Measurements from ENCODE around the gene AK5. TPM values are rescaled to one million over a fixed set of nuclear protein-coding genes. Genes with fewer than 3 reads are reported as not detected.

AK5 gene
- total RNA-seq, 4 donors from 2014 or later = 0.79 to 4.1 TPM; not detected in 2

DNA sequence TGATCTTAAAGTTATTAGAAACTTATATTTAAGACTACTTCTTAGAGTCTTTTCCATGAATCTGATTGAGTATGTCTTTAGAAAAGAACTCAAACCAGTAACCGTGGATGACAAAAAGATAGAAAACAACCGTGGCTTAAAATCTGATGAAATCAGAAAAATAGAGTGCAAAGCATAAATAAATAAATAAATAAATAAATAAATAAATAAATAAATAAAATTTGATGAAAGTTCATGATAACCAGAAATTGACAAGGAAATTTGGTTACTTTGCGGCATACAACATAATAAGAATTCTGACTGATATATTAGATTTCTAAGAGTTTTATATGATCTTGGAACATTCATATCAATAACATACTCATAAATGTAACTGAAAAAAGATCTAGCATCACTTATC, 152.1 kb downstream of the AK5 start:
- peaks cover 0 to 4% (median 0%) of the 10 kb centered on the region in 4 donors for H3K4me1 ChIP-seq
- DNase-seq = no peak
- in situ Hi-C loops (cut with MboI; ENCODE audit: low pct_ligation_motif_present in 1 of 4, low pct_unique_long_range_greater_than_20kb in 1 of 4, low sequenced_read_pairs in 3 of 4) (no loop called here), intact Hi-C loops (cut with DNase I; ENCODE audit: low total_unique reads) (no loop called here)
- H3K4me3 ChIP-seq = no peak overlapping the region
- TF ChIP-seq POLR2AphosphoS5 (IDR thresholded peaks at IDR 0.05) = no peak
- 95% methylated on average over 3 of the region's 3 CpGs for WGBS, 2 donors (ENCODE audit: low coverage in 1 of 2)
- H3K36me3 ChIP-seq = no peaks in the 10 kb centered on the region
- no peaks in the 10 kb centered on the region for H3K9me3 ChIP-seq
- no peak overlapping the region for H3K27ac ChIP-seq
- H3K27me3 ChIP-seq = no peaks in the 10 kb centered on the region

DNA sequence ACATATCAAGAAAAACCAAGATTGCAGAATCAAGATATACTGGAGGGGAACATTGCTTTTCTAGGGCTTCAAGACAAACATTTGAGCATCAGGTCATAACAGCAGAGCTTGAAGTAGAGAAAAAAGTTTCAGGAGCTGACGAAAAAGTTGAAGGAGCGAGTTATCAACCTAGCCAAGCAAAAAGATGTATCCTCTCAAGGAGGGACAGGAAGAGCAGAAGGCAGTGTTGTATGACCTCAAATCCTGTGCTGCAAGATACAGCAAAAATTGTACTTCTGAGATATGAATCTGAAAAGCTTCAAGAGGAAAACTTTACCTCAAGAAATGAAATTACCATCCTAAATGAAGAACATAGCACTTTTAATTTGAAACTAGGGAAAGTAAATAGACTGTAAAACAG, 153.1 kb downstream of the AK5 start:
- no peaks in the 10 kb centered on the region for H3K36me3 ChIP-seq
- peaks cover 0 to 4% (median 0%) of the 10 kb centered on the region in 4 donors for H3K4me1 ChIP-seq
- H3K4me3 ChIP-seq = no peak overlapping the region
- DNase-seq = no peak
- in situ Hi-C loops (cut with MboI; ENCODE audit: low pct_ligation_motif_present in 1 of 4, low pct_unique_long_range_greater_than_20kb in 1 of 4, low sequenced_read_pairs in 3 of 4) (no loop called here), intact Hi-C loops (cut with DNase I; ENCODE audit: low total_unique reads) (no loop called here)
- H3K27ac ChIP-seq = no peak overlapping the region
- no peak for TF ChIP-seq POLR2AphosphoS5 (IDR thresholded peaks at IDR 0.05)
- TF ChIP-seq POLR2A (IDR thresholded peaks at IDR 0.05) = no peak
- no peak for TF ChIP-seq EP300 (IDR thresholded peaks at IDR 0.05; ENCODE audit: low read depth)
- TF ChIP-seq, protein P1, sequence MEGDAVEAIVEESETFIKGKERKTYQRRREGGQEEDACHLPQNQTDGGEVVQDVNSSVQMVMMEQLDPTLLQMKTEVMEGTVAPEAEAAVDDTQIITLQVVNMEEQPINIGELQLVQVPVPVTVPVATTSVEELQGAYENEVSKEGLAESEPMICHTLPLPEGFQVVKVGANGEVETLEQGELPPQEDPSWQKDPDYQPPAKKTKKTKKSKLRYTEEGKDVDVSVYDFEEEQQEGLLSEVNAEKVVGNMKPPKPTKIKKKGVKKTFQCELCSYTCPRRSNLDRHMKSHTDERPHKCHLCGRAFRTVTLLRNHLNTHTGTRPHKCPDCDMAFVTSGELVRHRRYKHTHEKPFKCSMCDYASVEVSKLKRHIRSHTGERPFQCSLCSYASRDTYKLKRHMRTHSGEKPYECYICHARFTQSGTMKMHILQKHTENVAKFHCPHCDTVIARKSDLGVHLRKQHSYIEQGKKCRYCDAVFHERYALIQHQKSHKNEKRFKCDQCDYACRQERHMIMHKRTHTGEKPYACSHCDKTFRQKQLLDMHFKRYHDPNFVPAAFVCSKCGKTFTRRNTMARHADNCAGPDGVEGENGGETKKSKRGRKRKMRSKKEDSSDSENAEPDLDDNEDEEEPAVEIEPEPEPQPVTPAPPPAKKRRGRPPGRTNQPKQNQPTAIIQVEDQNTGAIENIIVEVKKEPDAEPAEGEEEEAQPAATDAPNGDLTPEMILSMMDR (IDR thresholded peaks at IDR 0.05) = no peak
- no peaks in the 10 kb centered on the region for H3K27me3 ChIP-seq
- WGBS, 2 donors (ENCODE audit: low coverage in 1 of 2) = 76 to 83% methylated on average over 2 of the region's 2 CpGs
- H3K9me3 ChIP-seq = no peaks in the 10 kb centered on the region

DNA sequence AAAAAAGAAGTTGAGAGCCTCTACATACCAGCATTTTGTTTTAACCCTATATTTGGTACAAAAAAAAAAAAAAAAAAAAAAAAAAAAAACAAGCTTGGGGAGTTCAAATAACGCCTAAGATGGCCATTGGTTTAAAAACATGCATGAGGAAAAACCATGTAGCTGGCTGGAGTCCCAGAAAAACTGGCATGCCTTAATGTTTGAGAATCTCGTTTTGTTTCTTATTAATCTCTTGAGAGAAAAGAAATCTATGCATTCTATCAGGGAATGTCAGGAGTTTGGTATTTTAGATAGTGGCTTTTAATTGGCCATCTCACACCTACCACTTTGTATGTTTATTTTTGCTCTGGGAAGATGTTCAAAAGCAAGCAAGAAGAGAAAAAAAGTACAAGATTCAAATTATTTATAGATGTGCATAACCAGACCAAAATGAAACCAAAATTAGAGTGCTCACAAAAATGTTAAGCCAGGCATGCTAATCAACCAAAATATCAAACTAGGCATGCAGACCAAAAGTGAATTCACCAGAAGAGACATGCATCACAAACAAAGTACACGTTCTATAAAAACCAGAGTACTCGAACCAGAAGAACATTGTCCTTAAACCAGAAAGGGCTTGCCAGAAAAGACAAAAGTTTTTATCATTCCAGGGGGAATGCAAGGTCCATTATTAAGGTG, 156.6 kb downstream of the AK5 start:
- peaks cover 0 to 4% (median 0%) of the 10 kb centered on the region in 4 donors for H3K4me1 ChIP-seq
- TF ChIP-seq POLR2AphosphoS5 (IDR thresholded peaks at IDR 0.05) = no peak
- TF ChIP-seq, protein P1 (IDR thresholded peaks at IDR 0.05) = no peak
- TF ChIP-seq POLR2A (IDR thresholded peaks at IDR 0.05) = no peak
- no peak for TF ChIP-seq EP300 (IDR thresholded peaks at IDR 0.05; ENCODE audit: low read depth)
- no peak overlapping the region for H3K4me3 ChIP-seq
- H3K36me3 ChIP-seq = no peaks in the 10 kb centered on the region
- no peak for DNase-seq
- WGBS, 2 donors (ENCODE audit: low coverage in 1 of 2) = 35 to 43% methylated on average over 4 of the region's 4 CpGs
- intact Hi-C loops (cut with DNase I; ENCODE audit: low total_unique reads) = no loop called here
- peak overlapping the region in 2 of 4 donors; percentile 18 to 24 for H3K27ac ChIP-seq
- no peaks in the 10 kb centered on the region for H3K9me3 ChIP-seq
- in situ Hi-C loops (cut with MboI; ENCODE audit: low pct_ligation_motif_present in 1 of 4, low pct_unique_long_range_greater_than_20kb in 1 of 4, low sequenced_read_pairs in 3 of 4) = no loop called here
- H3K27me3 ChIP-seq = no peaks in the 10 kb centered on the region

DNA sequence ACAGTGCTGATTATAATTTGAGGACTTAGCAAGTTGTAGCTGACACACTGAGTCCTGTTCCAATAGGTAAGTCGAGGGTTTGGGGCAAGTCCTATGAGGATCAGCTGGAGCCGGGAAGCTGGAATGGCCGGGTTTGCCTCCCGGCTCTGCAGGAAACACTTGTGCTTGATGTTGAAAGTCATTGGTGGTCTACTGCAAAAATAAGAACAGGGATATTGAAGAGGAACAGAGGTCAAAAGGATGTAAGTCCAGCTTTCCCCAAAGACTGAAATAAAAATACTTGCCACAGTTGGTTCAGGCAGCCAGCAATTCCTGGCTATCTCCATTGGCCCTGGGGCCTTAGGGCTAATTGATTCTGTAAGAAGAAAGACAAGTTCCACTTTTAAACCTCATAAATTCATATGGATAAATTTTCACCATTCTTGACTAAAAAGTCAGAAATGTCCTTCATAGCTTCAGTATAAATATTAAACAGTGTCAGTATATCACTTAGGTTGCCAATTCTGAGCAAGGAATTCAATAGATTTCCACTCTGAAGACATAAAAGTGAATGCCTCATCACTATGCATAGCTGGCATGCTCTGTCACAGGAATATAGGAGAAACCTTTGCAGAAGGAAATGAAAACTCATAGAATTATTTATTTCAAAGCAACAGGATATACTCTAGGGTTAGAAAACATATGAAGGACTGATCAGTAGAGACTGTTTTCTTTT, 165.2 kb downstream of the AK5 start:
- Histone ChIP-seq H3K27ac (peak overlapping the region in 1 of 4 donors; percentile 44), H3K9me3 (no peaks in the 10 kb centered on the region), H3K4me3 (no peak overlapping the region), H3K27me3 (no peaks in the 10 kb centered on the region), H3K4me1 (no peaks in the 10 kb centered on the region), H3K36me3 (no peaks in the 10 kb centered on the region)
- DNase-seq = no peak
- intact Hi-C loops (cut with DNase I; ENCODE audit: low total_unique reads) (no loop called here), in situ Hi-C loops (cut with MboI; ENCODE audit: low pct_ligation_motif_present in 1 of 4, low pct_unique_long_range_greater_than_20kb in 1 of 4, low sequenced_read_pairs in 3 of 4) (no loop called here)
- TF ChIP-seq POLR2A (IDR thresholded peaks at IDR 0.05) (no peak), EP300 (IDR thresholded peaks at IDR 0.05; ENCODE audit: low read depth) (no peak), POLR2AphosphoS5 (IDR thresholded peaks at IDR 0.05) (no peak)
- TF ChIP-seq, protein P1 (IDR thresholded peaks at IDR 0.05) = no peak
- 72 to 73% methylated on average over 4 of the region's 4 CpGs for WGBS, 2 donors (ENCODE audit: low coverage in 1 of 2)

All from transverse colon (tissue), 4 donors.